OCI-LY3 (cell line): ENCODE measurements around the gene OR2W1.

Experiments
- H2AFZ ChIP-seq: fragments of 200-600, 300-600 bp; shearing (Covaris generic); 2 replicates; pipeline ENCODE4 v1.6.0; 2014; ENCODE audit warnings: antibody characterized with exemption, low read depth, low read length
- H3K27ac ChIP-seq: fragments of 200-600, 300-600 bp; sonication (generic); 2 replicates; pipeline ENCODE4 v1.5.1; 2014; ENCODE audit warnings: mild to moderate bottlenecking, low read length, moderate library complexity, mixed read lengths
- H3K27me3 ChIP-seq: fragments of 200-600, 300-600 bp; sonication (generic); 2 replicates; pipeline ENCODE4 v1.6.1; 2014; ENCODE audit warnings: low read depth, low read length, mixed read lengths
- H3K36me3 ChIP-seq: fragments of 200-600, 300-600 bp; sonication (generic); replicated peaks from 2 replicates; pipeline ENCODE3; 2014; ENCODE audit warnings: low read depth, low read length, mixed read lengths
- H3K4me1 ChIP-seq: fragments of 300-600, 200-600 bp; sonication (generic); 2 replicates; pipeline ENCODE4 v1.6.1; 2014; ENCODE audit warnings: low read length, mixed read lengths
- H3K4me2 ChIP-seq: fragments of 200-600, 300-600 bp; sonication (generic); 2 replicates; pipeline ENCODE4 v1.6.1; 2014; ENCODE audit warnings: low read length, mixed read lengths
- H3K4me3 ChIP-seq: fragments of 300-600, 200-600 bp; sonication (generic); 2 replicates; pipeline ENCODE4 v1.5.1; 2014; ENCODE audit warnings: antibody characterized with exemption, mild to moderate bottlenecking, low read length, moderate library complexity
- H3K79me2 ChIP-seq: fragments of 300-600, 200-600 bp; shearing (Covaris generic); 2 replicates; pipeline ENCODE4 v1.6.1; 2014; ENCODE audit warnings: mild to moderate bottlenecking, low read length, mixed read lengths
- H3K9ac ChIP-seq: fragments of 300-600, 200-600 bp; shearing (Covaris generic); 2 replicates; pipeline ENCODE4 v1.6.0; 2014; ENCODE audit warnings: mild to moderate bottlenecking, low read length, moderate library complexity
- H3K9me3 ChIP-seq: fragments of 200-600, 300-600 bp; shearing (Covaris generic); 2 replicates; pipeline ENCODE4 v1.6.1; 2014; ENCODE audit warnings: low read length, mixed read lengths; ENCODE audit not compliant: insufficient read depth
- H4K20me1 ChIP-seq: fragments of 200-600, 300-600 bp; sonication (generic); 2 replicates; pipeline ENCODE4 v1.6.1; 2016; ENCODE audit warnings: low read length, mixed read lengths; ENCODE audit not compliant: insufficient read depth
- EZH2phosphoT487 ChIP-seq: fragments of 200-600 bp; shearing (Covaris generic); IDR thresholded peaks from 2 replicates; pipeline ENCODE4 v1.6.1; 2018; ENCODE audit warnings: antibody characterized with exemption, mixed run types, low read depth
- TF ChIP-seq, protein P1 (sequence below): fragments of 200-600, 300-600 bp; sonication (generic); IDR thresholded peaks from 2 replicates; pipeline ENCODE4 v1.5.1; 2014; ENCODE audit warnings: antibody characterized with exemption, low read length, low read depth

The OR2W1 gene

DNA sequence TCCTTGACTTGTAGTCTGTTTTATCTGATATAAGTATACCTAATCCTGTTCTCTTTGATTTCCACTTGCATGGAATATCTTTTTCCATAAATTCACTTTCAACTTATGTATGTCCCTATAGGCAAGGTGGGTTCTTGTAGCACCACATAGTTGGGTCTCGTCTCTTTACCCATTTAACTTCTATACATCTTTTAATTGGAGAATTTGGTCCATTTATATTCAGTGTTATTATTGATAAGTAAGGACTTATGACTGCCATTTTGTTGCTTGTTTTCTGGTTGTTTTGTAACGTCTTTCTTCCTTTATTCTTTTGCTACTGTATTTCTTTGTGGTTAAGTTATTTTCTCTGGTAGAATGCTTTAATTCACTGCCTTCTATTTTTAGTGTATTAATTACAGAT lies 25.3 kb downstream of the OR2W1 start:
- no peak overlapping the region for H2AFZ ChIP-seq
- no peak overlapping the region for H3K27ac ChIP-seq
- H3K27me3 ChIP-seq = no peaks in the 10 kb centered on the region
- no peak for TF ChIP-seq EZH2phosphoT487
- TF ChIP-seq, protein P1, sequence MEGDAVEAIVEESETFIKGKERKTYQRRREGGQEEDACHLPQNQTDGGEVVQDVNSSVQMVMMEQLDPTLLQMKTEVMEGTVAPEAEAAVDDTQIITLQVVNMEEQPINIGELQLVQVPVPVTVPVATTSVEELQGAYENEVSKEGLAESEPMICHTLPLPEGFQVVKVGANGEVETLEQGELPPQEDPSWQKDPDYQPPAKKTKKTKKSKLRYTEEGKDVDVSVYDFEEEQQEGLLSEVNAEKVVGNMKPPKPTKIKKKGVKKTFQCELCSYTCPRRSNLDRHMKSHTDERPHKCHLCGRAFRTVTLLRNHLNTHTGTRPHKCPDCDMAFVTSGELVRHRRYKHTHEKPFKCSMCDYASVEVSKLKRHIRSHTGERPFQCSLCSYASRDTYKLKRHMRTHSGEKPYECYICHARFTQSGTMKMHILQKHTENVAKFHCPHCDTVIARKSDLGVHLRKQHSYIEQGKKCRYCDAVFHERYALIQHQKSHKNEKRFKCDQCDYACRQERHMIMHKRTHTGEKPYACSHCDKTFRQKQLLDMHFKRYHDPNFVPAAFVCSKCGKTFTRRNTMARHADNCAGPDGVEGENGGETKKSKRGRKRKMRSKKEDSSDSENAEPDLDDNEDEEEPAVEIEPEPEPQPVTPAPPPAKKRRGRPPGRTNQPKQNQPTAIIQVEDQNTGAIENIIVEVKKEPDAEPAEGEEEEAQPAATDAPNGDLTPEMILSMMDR = no peak
- H3K4me1 ChIP-seq = peaks cover 9% of the 10 kb centered on the region; the same call in 1 of the 2 replicates
- no peaks in the 10 kb centered on the region for H4K20me1 ChIP-seq
- no peak overlapping the region for H3K4me2 ChIP-seq
- H3K36me3 ChIP-seq = no peaks in the 10 kb centered on the region
- H3K9me3 ChIP-seq = no peaks in the 10 kb centered on the region
- no peaks in the 10 kb centered on the region for H3K79me2 ChIP-seq
- no peak overlapping the region for H3K9ac ChIP-seq
- no peak overlapping the region for H3K4me3 ChIP-seq

DNA sequence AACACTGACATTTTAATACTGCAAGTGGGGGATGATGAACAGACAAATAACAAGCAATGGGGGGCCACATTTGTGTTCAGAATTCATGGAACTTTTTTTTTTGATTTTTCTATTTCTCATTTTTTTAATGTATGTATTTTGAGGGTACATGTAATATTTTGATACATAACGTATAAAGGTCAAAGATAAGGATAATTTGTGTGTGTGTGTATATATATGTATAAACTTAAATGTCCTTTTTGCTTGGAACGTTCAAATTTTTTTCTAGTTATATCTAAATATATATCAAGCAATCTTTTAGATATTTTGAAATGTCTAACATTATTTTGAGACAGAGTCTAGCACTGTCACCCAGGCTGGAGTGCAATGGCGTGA lies 27.6 kb downstream of the OR2W1 start:
- Histone ChIP-seq H3K4me2 (peak overlapping the region; percentile 88), H3K36me3 (no peaks in the 10 kb centered on the region), H3K27me3 (no peaks in the 10 kb centered on the region), H3K79me2 (no peaks in the 10 kb centered on the region), H4K20me1 (no peaks in the 10 kb centered on the region), H3K9me3 (no peaks in the 10 kb centered on the region), H3K4me3 (peak overlapping the region; percentile 86), H3K4me1 (peaks cover 9% of the 10 kb centered on the region; the same call in 1 of the 2 replicates), H3K27ac (no peak overlapping the region), H3K9ac (no peak overlapping the region), H2AFZ (no peak overlapping the region)
- TF ChIP-seq EZH2phosphoT487 = no peak
- TF ChIP-seq, protein P1 = no peak

- H3K9ac ChIP-seq = peak overlapping the region; percentile 54
Observed at GRCh38 chr6:29016559-29017427, 28.2 kb downstream of the OR2W1 start.

More at GRCh38 chr6:29016559-29017427, 28.2 kb downstream of the OR2W1 start:
- Histone ChIP-seq H3K4me2 (peak overlapping the region; percentile 88), H3K4me3 (peak overlapping the region; percentile 86), H3K36me3 (no peaks in the 10 kb centered on the region), H3K79me2 (no peaks in the 10 kb centered on the region), H3K27me3 (no peaks in the 10 kb centered on the region), H3K4me1 (peaks cover 13% of the 10 kb centered on the region), H4K20me1 (no peaks in the 10 kb centered on the region), H3K27ac (peak overlapping the region; percentile 73), H2AFZ (peak overlapping the region; percentile 83), H3K9me3 (no peaks in the 10 kb centered on the region)
- TF ChIP-seq, protein P1 = peak; percentile 74
- no peak for TF ChIP-seq EZH2phosphoT487
